GM12872 (cell line): ENCODE data around the gene PDE8B.

Source experiments
- TF ChIP-seq, protein P1 (sequence below): IDR thresholded peaks from 3 replicates; pipeline ENCODE4 v1.5.1; 2011; ENCODE audit warnings: low read depth, mild to moderate bottlenecking, low read length, moderate library complexity; ENCODE audit not compliant: insufficient read depth

Gene PDE8B, protein sequence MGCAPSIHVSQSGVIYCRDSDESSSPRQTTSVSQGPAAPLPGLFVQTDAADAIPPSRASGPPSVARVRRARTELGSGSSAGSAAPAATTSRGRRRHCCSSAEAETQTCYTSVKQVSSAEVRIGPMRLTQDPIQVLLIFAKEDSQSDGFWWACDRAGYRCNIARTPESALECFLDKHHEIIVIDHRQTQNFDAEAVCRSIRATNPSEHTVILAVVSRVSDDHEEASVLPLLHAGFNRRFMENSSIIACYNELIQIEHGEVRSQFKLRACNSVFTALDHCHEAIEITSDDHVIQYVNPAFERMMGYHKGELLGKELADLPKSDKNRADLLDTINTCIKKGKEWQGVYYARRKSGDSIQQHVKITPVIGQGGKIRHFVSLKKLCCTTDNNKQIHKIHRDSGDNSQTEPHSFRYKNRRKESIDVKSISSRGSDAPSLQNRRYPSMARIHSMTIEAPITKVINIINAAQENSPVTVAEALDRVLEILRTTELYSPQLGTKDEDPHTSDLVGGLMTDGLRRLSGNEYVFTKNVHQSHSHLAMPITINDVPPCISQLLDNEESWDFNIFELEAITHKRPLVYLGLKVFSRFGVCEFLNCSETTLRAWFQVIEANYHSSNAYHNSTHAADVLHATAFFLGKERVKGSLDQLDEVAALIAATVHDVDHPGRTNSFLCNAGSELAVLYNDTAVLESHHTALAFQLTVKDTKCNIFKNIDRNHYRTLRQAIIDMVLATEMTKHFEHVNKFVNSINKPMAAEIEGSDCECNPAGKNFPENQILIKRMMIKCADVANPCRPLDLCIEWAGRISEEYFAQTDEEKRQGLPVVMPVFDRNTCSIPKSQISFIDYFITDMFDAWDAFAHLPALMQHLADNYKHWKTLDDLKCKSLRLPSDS

GRCh38 chr5:77210091-77210963 lies at the start of gene PDE8B:
TSS of gene PDE8B (plus strand) at chr5:77210680. CDS start at chr5:77210926, 246 bp downstream.
- TF ChIP-seq, protein P1, sequence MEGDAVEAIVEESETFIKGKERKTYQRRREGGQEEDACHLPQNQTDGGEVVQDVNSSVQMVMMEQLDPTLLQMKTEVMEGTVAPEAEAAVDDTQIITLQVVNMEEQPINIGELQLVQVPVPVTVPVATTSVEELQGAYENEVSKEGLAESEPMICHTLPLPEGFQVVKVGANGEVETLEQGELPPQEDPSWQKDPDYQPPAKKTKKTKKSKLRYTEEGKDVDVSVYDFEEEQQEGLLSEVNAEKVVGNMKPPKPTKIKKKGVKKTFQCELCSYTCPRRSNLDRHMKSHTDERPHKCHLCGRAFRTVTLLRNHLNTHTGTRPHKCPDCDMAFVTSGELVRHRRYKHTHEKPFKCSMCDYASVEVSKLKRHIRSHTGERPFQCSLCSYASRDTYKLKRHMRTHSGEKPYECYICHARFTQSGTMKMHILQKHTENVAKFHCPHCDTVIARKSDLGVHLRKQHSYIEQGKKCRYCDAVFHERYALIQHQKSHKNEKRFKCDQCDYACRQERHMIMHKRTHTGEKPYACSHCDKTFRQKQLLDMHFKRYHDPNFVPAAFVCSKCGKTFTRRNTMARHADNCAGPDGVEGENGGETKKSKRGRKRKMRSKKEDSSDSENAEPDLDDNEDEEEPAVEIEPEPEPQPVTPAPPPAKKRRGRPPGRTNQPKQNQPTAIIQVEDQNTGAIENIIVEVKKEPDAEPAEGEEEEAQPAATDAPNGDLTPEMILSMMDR, result no peak

DNA sequence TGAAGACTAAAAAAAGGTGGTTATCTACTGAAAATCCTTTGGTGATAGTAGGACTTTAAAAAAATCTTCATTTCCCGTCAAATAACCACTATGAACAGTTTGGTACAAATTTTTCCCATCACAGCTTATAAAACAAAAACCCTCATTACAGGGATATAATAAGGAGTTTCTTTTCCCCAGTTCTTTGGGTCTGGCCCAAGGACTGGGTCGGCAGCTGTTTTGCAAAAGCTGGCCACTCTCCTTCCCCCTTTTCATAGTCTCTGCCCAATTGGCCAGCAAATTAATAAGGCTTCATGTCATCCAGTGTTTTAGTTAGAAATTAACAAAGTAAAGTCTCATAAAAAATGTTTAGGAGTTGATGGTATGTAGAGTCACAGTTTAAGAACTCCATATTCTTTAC lies 47.0 kb upstream of the PDE8B start:
- TF ChIP-seq, protein P1, result no peak

DNA sequence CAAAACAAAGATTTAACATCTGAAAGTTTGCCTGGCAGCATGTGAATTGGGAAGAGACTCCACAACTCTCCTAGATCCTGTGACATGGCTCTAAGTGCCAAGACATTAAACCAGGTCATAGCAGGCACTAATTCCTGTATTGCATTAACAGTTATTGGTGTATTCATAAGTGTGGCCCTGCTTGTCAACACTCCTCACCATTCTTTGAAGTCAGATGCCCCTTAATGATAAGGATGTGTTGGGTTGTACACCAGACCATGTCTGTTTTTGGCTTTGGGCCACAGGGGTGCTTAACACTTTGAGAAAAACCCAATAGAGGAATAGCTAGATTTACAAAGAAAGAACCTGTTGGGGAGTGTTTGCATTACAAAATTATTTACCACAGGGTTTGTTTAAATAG lies 43.4 kb upstream of the PDE8B start:
- TF ChIP-seq, protein P1, result no peak

GRCh38 chr5:77167695-77168121 lies 42.8 kb upstream of the PDE8B start:
- TF ChIP-seq, protein P1, result no peak

GRCh38 chr5:77168161-77168878 lies 42.2 kb upstream of the PDE8B start:
- TF ChIP-seq, protein P1, result no peak

DNA sequence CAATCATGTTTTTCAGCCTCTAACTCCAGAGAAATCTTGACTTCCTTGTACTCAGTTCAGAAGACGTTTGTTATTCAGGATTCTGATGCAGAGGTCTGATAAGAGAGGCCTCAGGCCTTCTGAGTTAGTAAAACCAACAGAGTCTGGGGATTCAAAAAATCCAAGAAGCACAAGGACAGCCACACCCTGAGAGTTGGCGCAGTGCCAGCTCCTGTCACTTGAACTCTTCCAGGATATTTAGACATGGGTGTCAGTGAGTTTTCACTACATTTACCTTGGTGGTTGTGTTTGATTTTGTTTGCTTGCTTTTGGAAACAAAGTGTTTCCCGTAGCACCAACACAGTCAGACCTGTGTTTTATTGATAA lies 41.6 kb upstream of the PDE8B start:
- TF ChIP-seq, protein P1, result no peak
